Measurements from ENCODE around the gene CLDN20.

The CLDN20 gene

DNA sequence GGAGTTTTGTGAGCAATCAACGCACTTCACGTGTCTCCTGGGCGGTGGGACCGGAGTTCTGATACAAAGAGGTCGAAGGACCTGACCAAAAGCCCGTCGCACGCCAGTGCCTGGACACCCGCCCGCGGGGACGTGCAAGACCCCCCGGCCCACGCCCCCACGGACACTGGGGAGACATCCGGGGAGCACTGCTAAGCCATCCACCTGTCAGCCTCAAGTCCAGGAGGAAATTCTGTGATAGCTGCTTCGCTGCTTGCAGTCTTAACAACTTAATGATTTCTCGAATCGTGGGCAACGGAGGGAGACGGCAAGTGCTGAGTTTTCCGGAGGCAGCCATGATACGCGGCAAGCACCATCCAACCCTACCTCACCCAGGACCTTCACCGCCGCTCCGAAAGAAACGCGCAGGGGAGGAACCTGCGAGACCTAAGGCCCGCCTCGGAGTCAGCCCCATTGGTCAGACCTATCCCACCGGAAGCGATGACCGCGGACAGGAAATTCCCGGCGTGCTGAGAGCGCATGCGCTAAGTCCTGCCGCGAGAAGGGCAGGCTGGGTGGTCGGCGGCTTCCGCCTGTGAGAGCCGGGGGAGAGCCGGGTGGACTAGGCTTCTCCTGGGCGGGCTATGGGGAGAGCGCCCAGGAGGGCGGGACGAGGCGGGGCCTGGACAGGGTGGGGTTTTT, 50.4 kb downstream of the CLDN20 start, which contains the start of gene TFB1M (continued):
- TF ChIP-seq, protein P1, sequence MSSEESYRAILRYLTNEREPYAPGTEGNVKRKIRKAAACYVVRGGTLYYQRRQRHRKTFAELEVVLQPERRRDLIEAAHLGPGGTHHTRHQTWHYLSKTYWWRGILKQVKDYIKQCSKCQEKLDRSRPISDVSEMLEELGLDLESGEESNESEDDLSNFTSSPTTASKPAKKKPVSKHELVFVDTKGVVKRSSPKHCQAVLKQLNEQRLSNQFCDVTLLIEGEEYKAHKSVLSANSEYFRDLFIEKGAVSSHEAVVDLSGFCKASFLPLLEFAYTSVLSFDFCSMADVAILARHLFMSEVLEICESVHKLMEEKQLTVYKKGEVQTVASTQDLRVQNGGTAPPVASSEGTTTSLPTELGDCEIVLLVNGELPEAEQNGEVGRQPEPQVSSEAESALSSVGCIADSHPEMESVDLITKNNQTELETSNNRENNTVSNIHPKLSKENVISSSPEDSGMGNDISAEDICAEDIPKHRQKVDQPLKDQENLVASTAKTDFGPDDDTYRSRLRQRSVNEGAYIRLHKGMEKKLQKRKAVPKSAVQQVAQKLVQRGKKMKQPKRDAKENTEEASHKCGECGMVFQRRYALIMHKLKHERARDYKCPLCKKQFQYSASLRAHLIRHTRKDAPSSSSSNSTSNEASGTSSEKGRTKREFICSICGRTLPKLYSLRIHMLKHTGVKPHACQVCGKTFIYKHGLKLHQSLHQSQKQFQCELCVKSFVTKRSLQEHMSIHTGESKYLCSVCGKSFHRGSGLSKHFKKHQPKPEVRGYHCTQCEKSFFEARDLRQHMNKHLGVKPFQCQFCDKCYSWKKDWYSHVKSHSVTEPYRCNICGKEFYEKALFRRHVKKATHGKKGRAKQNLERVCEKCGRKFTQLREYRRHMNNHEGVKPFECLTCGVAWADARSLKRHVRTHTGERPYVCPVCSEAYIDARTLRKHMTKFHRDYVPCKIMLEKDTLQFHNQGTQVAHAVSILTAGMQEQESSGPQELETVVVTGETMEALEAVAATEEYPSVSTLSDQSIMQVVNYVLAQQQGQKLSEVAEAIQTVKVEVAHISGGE (tag by site-specific recombination; conservative IDR thresholded peaks at IDR 0.05; ENCODE audit: low read depth): peak; percentile 48
- TF ChIP-seq ZXDB (tag by site-specific recombination; IDR thresholded peaks at IDR 0.05) (peak; percentile 71), ZNF2 (tag by site-specific recombination; IDR thresholded peaks at IDR 0.05) (peak; percentile 76; the same call in 1 of the 2 replicates), ZSCAN30 (tag by site-specific recombination; IDR thresholded peaks at IDR 0.05) (0 out of 2 replicates have a peak, but pooled peaks have one; percentile 24), ZNF311 (tag by site-specific recombination; IDR thresholded peaks at IDR 0.05; ENCODE audit: borderline replicate concordance) (no peak), ZNF10 (tag by site-specific recombination; IDR thresholded peaks at IDR 0.05) (peak; percentile 37; the same call in 1 of the 2 replicates), ZNF423 (tag by site-specific recombination; IDR thresholded peaks at IDR 0.05) (peak; percentile 44; the same call in 1 of the 2 replicates), SETDB1 (IDR thresholded peaks at IDR 0.05; ENCODE audit: insufficient read length, low read length) (no peak), SP3 (tag by site-specific recombination; IDR thresholded peaks at IDR 0.05) (peak; percentile 91), ZBTB17 (tag by site-specific recombination; IDR thresholded peaks at IDR 0.05) (0 out of 2 replicates have a peak, but pooled peaks have one; percentile 11), ZNF24 (tag by site-specific recombination; IDR thresholded peaks at IDR 0.05) (0 out of 2 replicates have a peak, but pooled peaks have one; percentile 11), ZFP37 (tag by site-specific recombination; IDR thresholded peaks at IDR 0.05) (peak; percentile 82), MYNN (tag by site-specific recombination; IDR thresholded peaks at IDR 0.05; ENCODE audit: borderline replicate concordance) (0 out of 2 replicates have a peak, but pooled peaks have one; percentile 10), ZNF473 (tag by site-specific recombination; IDR thresholded peaks at IDR 0.05) (no peak), ZFHX2 (tag by site-specific recombination; conservative IDR thresholded peaks at IDR 0.05) (peak; percentile 73), ZNF843 (tag by site-specific recombination; IDR thresholded peaks at IDR 0.05) (peak; percentile 33; the same call in 1 of the 2 replicates), ZNF501 (tag by site-specific recombination; IDR thresholded peaks at IDR 0.05) (peak; percentile 60; the same call in 1 of the 2 replicates), ZNF610 (tag by site-specific recombination; IDR thresholded peaks at IDR 0.05; ENCODE audit: borderline replicate concordance) (peak; percentile 95), ZIC2 (tag by site-specific recombination; IDR thresholded peaks at IDR 0.05) (no peak)
- TF ChIP-seq, protein P2, sequence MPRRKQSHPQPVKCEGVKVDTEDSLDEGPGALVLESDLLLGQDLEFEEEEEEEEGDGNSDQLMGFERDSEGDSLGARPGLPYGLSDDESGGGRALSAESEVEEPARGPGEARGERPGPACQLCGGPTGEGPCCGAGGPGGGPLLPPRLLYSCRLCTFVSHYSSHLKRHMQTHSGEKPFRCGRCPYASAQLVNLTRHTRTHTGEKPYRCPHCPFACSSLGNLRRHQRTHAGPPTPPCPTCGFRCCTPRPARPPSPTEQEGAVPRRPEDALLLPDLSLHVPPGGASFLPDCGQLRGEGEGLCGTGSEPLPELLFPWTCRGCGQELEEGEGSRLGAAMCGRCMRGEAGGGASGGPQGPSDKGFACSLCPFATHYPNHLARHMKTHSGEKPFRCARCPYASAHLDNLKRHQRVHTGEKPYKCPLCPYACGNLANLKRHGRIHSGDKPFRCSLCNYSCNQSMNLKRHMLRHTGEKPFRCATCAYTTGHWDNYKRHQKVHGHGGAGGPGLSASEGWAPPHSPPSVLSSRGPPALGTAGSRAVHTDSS (tag by site-specific recombination; IDR thresholded peaks at IDR 0.05): no peak
- TF ChIP-seq, protein P3, sequence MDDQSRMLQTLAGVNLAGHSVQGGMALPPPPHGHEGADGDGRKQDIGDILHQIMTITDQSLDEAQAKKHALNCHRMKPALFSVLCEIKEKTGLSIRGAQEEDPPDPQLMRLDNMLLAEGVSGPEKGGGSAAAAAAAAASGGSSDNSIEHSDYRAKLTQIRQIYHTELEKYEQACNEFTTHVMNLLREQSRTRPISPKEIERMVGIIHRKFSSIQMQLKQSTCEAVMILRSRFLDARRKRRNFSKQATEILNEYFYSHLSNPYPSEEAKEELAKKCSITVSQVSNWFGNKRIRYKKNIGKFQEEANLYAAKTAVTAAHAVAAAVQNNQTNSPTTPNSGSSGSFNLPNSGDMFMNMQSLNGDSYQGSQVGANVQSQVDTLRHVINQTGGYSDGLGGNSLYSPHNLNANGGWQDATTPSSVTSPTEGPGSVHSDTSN (CRISPR knock-in tag; IDR thresholded peaks at IDR 0.05): 0 out of 2 replicates have a peak, but pooled peaks have one; percentile 66
- TF ChIP-seq, protein P4, sequence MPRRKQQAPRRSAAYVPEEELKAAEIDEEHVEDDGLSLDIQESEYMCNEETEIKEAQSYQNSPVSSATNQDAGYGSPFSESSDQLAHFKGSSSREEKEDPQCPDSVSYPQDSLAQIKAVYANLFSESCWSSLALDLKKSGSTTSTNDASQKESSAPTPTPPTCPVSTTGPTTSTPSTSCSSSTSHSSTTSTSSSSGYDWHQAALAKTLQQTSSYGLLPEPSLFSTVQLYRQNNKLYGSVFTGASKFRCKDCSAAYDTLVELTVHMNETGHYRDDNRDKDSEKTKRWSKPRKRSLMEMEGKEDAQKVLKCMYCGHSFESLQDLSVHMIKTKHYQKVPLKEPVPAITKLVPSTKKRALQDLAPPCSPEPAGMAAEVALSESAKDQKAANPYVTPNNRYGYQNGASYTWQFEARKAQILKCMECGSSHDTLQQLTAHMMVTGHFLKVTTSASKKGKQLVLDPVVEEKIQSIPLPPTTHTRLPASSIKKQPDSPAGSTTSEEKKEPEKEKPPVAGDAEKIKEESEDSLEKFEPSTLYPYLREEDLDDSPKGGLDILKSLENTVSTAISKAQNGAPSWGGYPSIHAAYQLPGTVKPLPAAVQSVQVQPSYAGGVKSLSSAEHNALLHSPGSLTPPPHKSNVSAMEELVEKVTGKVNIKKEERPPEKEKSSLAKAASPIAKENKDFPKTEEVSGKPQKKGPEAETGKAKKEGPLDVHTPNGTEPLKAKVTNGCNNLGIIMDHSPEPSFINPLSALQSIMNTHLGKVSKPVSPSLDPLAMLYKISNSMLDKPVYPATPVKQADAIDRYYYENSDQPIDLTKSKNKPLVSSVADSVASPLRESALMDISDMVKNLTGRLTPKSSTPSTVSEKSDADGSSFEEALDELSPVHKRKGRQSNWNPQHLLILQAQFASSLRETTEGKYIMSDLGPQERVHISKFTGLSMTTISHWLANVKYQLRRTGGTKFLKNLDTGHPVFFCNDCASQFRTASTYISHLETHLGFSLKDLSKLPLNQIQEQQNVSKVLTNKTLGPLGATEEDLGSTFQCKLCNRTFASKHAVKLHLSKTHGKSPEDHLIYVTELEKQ (tag by site-specific recombination; IDR thresholded peaks at IDR 0.05; ENCODE audit: borderline replicate concordance): no peak
- TF ChIP-seq, protein P5, sequence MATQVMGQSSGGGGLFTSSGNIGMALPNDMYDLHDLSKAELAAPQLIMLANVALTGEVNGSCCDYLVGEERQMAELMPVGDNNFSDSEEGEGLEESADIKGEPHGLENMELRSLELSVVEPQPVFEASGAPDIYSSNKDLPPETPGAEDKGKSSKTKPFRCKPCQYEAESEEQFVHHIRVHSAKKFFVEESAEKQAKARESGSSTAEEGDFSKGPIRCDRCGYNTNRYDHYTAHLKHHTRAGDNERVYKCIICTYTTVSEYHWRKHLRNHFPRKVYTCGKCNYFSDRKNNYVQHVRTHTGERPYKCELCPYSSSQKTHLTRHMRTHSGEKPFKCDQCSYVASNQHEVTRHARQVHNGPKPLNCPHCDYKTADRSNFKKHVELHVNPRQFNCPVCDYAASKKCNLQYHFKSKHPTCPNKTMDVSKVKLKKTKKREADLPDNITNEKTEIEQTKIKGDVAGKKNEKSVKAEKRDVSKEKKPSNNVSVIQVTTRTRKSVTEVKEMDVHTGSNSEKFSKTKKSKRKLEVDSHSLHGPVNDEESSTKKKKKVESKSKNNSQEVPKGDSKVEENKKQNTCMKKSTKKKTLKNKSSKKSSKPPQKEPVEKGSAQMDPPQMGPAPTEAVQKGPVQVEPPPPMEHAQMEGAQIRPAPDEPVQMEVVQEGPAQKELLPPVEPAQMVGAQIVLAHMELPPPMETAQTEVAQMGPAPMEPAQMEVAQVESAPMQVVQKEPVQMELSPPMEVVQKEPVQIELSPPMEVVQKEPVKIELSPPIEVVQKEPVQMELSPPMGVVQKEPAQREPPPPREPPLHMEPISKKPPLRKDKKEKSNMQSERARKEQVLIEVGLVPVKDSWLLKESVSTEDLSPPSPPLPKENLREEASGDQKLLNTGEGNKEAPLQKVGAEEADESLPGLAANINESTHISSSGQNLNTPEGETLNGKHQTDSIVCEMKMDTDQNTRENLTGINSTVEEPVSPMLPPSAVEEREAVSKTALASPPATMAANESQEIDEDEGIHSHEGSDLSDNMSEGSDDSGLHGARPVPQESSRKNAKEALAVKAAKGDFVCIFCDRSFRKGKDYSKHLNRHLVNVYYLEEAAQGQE (tag by site-specific recombination; IDR thresholded peaks at IDR 0.05): peak; percentile 16; the same call in 1 of the 2 replicates
- TF ChIP-seq, protein P6, sequence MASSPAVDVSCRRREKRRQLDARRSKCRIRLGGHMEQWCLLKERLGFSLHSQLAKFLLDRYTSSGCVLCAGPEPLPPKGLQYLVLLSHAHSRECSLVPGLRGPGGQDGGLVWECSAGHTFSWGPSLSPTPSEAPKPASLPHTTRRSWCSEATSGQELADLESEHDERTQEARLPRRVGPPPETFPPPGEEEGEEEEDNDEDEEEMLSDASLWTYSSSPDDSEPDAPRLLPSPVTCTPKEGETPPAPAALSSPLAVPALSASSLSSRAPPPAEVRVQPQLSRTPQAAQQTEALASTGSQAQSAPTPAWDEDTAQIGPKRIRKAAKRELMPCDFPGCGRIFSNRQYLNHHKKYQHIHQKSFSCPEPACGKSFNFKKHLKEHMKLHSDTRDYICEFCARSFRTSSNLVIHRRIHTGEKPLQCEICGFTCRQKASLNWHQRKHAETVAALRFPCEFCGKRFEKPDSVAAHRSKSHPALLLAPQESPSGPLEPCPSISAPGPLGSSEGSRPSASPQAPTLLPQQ (tag by site-specific recombination; IDR thresholded peaks at IDR 0.05): peak; percentile 65
